GM18517 (cell line): Measurements from ENCODE around the gene ASXL3.

Experiments used
- ATAC-seq: cut with Tn5 transposase; IDR thresholded peaks from one replicate; pipeline ENCODE4 v1.9.1; 2021; ENCODE audit warnings: mild to moderate bottlenecking, moderate library complexity; ENCODE audit not compliant: unreplicated experiment

The ASXL3 gene

GRCh38 chr18:33581856-33582255 lies 3.8 kb downstream of the ASXL3 start:
- ATAC-seq, result no peak

- no peak for ATAC-seq
These were observed 5.9 kb downstream of the ASXL3 start for GRCh38 chr18:33583901-33584300.

- ATAC-seq, result no peak
These were observed 6.8 kb downstream of the ASXL3 start for GRCh38 chr18:33584548-33585430.

GRCh38 chr18:33585431-33585775 lies 7.4 kb downstream of the ASXL3 start:
- ATAC-seq, result no peak

- ATAC-seq, result no peak
These were observed 10.3 kb downstream of the ASXL3 start for GRCh38 chr18:33588361-33588760.

- no peak for ATAC-seq
These were observed 15.2 kb downstream of the ASXL3 start for GRCh38 chr18:33593261-33593660.

GRCh38 chr18:33594799-33595198 lies 16.8 kb downstream of the ASXL3 start:
- ATAC-seq, result no peak

- no peak for ATAC-seq
These were observed 18.3 kb downstream of the ASXL3 start for GRCh38 chr18:33596178-33596854.

- no peak for ATAC-seq
These were observed 22.8 kb downstream of the ASXL3 start for GRCh38 chr18:33600846-33601245.

GRCh38 chr18:33603454-33603853 lies 25.4 kb downstream of the ASXL3 start:
- no peak for ATAC-seq

GRCh38 chr18:33605250-33605649 lies 27.2 kb downstream of the ASXL3 start:
- ATAC-seq, result no peak

GRCh38 chr18:33606621-33607020 lies 28.6 kb downstream of the ASXL3 start:
- ATAC-seq, result no peak

- no peak for ATAC-seq
These were observed 33.6 kb downstream of the ASXL3 start for GRCh38 chr18:33611525-33612135.

GRCh38 chr18:33612632-33613031 lies 34.6 kb downstream of the ASXL3 start:
- ATAC-seq, result no peak

GRCh38 chr18:33616556-33616955 lies 38.5 kb downstream of the ASXL3 start:
- ATAC-seq, result no peak

GRCh38 chr18:33627114-33627513 lies 49.1 kb downstream of the ASXL3 start:
- no peak for ATAC-seq

- no peak for ATAC-seq
These were observed 52.5 kb downstream of the ASXL3 start for GRCh38 chr18:33630476-33630875.

GRCh38 chr18:33641141-33641540 lies 63.1 kb downstream of the ASXL3 start:
- ATAC-seq, result no peak

GRCh38 chr18:33644494-33644893 lies 66.5 kb downstream of the ASXL3 start:
- no peak for ATAC-seq

- no peak for ATAC-seq
These were observed 69.3 kb downstream of the ASXL3 start for GRCh38 chr18:33647365-33647764.

GRCh38 chr18:33652635-33653034 lies 74.6 kb downstream of the ASXL3 start:
- no peak for ATAC-seq

- ATAC-seq, result no peak
These were observed 75.2 kb downstream of the ASXL3 start for GRCh38 chr18:33653231-33653630.
